HCEC 1CT (cell line): ENCODE results near the gene SHC2.

Experiments used
- DNase-seq: peaks from one replicate; pipeline ENCODE4 v3.0.0-alpha.2; 2017

Gene SHC2

GRCh38 chr19:460877-461720 is at the start of gene SHC2:
SHC2 (minus strand) TSS chr19:461033; CDS start chr19:460996, 37 bp downstream.
- no peak for DNase-seq

- DNase-seq = no peak
These were observed 47.6 kb upstream of the SHC2 start for GRCh38 chr19:508204-509150.

GRCh38 chr19:507286-508203 is 46.7 kb upstream of the SHC2 start, which contains the start of gene TPGS1:
TPGS1 (plus strand) TSS chr19:507497; CDS start chr19:507507, 10 bp downstream.
- DNase-seq = peak; percentile 99

GRCh38 chr19:506404-507285 is 45.8 kb upstream of the SHC2 start:
- DNase-seq = peak; percentile 89

- DNase-seq = no peak
These were observed 43.8 kb upstream of the SHC2 start for GRCh38 chr19:504616-505015.

- DNase-seq = no peak
These were observed 40.8 kb upstream of the SHC2 start for GRCh38 chr19:501646-502045.

GRCh38 chr19:498977-499623 is 38.3 kb upstream of the SHC2 start:
- DNase-seq = no peak

- DNase-seq = no peak
These were observed 37.7 kb upstream of the SHC2 start for GRCh38 chr19:498511-498891.

- DNase-seq = no peak
These were observed 37.2 kb upstream of the SHC2 start for GRCh38 chr19:497869-498510.

GRCh38 chr19:497491-497868 is 36.6 kb upstream of the SHC2 start:
- DNase-seq = no peak

- no peak for DNase-seq
These were observed 36.2 kb upstream of the SHC2 start for GRCh38 chr19:496986-497385.

GRCh38 chr19:496112-496665 is 35.4 kb upstream of the SHC2 start, which contains the start of gene MADCAM1:
MADCAM1 (plus strand) TSS chr19:496486; CDS start chr19:496500, 14 bp downstream.
- no peak for DNase-seq

GRCh38 chr19:495402-496111 is 34.7 kb upstream of the SHC2 start:
- no peak for DNase-seq

- DNase-seq = no peak
These were observed 34.2 kb upstream of the SHC2 start for GRCh38 chr19:495081-495401.

- no peak for DNase-seq
These were observed 33.6 kb upstream of the SHC2 start for GRCh38 chr19:494171-495080.

GRCh38 chr19:493391-494170 is 32.7 kb upstream of the SHC2 start:
- no peak for DNase-seq

GRCh38 chr19:492091-492531 is 31.3 kb upstream of the SHC2 start:
- no peak for DNase-seq
